GM21515 (cell line): ENCODE results near the gene CLEC14A.

Experiments
- ATAC-seq: cut with Tn5 transposase; IDR thresholded peaks from one replicate; pipeline ENCODE4 v1.9.1; 2021; ENCODE audit not compliant: unreplicated experiment

Gene CLEC14A, protein sequence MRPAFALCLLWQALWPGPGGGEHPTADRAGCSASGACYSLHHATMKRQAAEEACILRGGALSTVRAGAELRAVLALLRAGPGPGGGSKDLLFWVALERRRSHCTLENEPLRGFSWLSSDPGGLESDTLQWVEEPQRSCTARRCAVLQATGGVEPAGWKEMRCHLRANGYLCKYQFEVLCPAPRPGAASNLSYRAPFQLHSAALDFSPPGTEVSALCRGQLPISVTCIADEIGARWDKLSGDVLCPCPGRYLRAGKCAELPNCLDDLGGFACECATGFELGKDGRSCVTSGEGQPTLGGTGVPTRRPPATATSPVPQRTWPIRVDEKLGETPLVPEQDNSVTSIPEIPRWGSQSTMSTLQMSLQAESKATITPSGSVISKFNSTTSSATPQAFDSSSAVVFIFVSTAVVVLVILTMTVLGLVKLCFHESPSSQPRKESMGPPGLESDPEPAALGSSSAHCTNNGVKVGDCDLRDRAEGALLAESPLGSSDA

DNA sequence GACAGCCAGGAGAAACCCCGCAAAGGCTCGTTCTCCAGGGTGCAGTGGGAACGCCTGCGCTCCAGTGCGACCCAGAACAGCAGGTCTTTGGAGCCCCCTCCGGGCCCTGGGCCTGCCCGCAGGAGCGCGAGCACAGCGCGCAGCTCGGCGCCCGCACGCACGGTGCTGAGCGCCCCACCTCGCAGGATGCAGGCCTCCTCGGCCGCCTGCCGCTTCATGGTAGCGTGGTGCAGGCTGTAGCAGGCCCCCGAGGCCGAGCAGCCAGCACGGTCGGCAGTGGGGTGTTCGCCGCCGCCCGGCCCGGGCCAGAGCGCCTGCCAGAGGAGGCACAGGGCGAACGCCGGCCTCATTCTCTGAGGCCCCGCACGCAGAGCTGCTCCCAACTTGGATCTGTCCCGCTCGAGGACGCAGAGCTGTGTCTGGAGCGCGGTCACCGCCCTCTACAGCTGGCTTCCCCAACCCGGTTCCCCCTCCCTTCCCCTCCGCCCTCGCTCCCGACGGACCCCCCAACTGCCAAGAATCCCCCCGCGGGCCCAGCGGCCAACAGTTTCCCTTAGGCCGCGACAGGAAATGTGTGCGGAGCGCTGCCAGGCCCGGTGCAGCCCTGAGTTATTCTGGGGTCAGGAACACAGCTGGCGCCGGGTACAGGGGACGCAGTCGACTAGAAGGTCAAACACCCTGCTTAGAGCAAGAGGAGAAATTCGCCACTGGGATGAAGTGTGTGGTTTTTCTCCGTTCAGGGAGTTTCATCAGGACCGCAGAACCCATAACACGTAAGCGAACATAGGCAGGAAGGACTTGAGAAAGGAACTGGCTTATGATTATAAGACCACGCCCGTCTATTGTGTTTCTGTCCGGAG lies at the start of gene CLEC14A:
CLEC14A (minus strand) TSS at position 421 of the 860 bp plus-strand sequence; CDS start at position 350, 71 bp downstream.
- no peak for ATAC-seq

DNA sequence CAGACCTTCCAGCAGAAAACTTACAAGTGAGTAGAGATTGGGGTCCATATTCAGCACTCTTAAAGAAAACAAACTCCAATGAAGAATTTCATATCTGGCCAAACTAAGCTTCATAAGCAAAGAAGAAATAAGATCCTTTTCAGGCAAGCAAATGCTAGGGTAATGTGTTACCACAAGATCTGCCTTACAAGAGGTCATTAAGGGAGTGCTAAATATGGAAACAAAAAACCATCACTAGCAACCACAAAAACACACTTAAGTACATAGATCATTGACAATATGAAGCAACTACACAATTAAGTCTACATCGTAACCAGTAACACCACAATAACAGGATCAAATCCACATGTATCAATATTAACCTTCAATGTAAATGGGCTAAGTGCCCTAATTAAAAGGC lies 47.1 kb upstream of the CLEC14A start:
- ATAC-seq: no peak

DNA sequence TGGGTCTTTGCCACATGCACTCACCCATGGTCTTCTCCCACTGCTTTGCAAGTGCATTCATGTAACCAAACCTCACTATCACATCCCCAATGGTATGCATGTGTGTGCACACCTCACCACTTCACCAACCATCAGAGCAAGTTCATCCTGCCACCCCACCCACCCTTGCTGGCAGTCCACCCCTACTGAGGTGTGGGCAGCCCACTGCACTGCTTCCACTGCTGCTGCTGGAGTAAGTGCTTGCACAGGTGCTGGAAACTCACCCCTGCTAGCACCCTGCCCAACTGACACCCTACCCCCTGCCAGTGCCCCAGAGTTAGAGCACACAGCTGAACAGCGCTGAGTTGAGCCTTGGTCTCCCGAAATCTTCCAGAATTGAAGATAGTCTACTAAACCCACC lies 46.1 kb upstream of the CLEC14A start:
- no peak for ATAC-seq

DNA sequence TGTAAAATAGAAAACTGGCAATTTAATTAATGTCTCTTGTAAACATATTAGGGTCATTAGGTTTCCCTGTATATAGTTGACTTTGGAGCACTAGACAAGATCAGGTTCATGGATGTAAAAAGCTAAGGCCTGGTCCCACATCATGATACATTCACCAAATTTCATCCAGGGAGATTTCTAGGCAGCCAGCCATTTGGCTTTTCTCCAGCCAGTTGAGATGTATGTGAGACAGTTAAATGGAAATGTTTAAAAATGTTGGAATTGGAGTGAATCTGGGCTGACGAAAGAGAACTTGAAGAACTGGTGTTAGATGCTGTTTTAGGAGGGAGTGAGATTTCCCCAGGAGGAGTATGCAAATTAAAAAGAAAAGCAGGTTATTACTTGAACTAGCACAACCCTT lies 41.8 kb upstream of the CLEC14A start:
- ATAC-seq: no peak

DNA sequence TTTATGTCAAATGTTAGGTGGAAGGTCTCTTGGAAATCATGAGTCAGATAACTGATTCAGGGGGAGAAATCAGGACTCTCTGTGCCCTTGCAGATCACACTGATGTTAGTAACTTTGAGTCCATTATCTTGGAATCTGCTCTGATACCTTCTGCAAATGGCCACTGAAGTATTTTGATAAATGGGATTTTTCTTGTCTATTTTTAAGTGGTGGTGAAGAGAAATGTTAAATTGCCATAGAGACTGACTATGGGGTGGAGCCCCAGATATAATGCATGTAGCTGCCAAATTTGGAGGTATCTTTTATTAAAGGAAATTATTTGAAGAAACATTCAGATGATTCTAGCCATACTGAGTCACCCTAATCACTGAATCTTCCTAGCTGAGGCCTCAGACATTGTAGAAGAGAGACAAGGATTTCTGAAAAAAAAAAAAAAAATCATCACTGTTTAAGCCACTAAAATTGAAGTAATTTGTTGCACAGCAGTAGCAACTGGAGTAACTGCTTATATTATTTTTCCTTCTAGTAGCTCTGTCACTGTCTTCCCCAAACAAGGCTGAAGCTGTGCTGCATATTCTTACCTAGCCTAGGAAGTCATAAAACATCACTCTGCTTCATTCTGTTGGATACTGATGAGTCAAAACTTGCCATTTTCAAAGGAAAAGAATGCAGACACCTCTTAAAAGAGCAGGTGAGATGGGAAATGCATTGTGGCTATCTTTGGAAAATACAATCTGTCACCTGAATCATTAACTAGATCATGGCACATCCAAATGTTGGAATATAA lies 36.0 kb upstream of the CLEC14A start:
- ATAC-seq: no peak

DNA sequence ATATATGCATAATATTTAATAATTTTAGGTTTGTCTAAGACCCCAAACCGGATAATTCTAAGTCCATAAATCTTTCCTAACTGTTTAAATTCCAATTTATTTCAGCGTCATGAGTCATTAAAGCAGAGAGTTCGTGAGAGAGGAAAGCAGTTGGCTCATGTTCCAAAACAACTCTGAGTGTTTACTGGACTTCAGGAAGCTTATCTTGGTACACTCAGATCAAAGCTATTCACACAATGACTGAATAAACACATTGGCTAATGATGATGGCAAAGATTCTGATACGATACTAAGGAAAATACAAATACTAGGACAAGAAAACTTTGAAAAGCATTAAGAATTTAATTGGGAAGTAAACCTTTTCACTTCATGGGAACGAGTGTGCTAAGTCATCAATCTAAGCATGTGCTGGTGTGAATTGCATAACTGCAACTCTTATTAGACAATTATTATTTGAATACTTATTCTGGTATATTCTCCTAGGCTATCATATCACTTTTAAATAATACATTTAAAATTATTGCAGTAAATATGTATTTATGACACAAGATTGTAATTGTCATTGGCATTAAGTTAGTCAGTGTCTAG lies 34.8 kb upstream of the CLEC14A start:
- ATAC-seq: no peak

DNA sequence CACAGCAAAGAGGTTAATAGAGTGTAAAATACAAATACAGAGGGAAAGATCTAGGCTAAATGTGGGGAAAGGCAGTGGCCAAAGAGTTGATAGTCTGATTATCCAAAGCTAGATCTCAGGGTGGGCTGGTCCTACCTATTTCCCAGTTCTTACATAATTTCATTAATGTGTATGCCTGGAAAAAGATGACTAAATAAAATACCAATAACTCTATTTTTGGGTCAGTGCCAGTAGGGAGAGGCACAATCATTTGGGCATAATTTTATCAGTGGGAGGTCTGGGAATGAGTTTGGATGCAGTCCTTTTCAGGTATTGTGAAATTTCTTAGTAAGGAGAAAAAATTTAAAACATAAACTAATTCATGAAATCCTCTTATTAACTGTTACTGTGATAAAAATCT lies 30.6 kb upstream of the CLEC14A start:
- no peak for ATAC-seq

DNA sequence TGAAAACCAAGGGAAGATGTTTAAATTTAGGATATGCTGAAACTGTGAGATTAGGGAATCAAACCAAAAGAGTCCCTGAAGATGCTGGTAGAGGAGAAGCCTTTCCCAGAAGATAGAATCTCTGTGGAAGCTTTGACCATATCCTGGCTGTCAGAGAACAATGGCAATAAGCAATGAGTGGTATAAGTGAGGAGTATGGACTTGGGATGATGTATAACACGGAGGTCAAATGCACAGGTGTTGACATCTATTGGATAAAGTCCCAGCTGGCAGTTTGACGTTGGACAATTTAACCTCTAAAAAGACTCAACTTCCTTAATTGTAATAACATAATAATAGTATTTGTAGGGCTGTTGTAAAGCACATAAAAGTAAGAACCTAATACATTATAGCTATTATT lies 30.1 kb upstream of the CLEC14A start:
- ATAC-seq: no peak

DNA sequence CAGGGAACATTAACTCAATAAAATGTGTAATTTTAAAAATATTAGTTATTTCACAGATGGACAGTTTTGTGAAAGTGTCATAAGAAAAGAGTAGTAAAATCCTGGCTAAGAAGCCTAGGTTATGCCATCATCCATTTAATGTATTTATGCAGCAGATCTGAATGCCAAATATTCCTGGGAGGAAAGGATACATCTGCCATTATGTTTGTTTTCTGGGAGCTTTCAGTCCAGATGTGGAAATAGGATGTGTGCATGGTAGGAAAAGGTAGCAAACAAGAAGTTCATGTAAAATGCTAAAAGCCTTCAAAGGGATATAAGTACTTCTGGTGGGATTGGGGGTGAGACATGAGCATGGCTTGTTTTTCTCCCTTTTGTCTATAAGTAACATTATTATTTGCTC lies 27.0 kb upstream of the CLEC14A start:
- no peak for ATAC-seq

DNA sequence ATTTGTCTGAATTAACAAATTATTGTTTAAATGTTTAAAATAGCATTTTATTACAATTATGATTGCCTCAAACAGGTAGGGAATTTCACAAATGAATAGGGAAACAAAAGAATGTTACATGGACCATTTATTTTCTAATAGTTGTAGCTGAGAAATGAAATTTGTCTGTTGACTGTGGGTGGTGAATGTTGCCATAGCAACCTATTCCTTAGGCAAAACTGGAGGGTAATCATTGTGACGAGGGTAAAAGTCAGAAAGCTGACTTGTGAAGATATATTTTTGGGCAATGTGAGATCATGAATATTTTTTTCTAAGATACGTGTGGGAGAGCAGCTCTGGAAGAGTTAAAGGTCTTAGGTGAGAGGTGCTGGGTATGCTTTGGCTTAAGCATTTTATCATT lies 24.2 kb upstream of the CLEC14A start:
- ATAC-seq: no peak

DNA sequence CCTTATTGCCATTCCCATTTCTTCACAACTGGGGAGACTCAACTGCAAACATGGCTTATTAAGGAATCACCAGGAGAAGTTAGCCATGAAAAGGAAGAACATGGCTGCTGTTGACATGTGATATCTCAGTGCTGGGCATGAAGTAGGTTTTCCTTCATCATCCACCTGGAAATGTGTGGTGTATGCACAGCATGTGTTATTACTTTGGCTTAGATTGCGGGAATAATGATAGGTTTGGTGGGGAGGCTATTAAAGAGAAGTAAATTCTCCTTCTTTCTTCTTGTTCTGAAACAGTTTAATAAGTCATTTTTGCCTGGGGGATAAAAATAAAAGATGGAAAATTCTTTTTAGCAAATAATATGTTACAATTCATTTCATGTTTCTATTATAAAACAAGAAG lies 23.7 kb upstream of the CLEC14A start:
- ATAC-seq: no peak

DNA sequence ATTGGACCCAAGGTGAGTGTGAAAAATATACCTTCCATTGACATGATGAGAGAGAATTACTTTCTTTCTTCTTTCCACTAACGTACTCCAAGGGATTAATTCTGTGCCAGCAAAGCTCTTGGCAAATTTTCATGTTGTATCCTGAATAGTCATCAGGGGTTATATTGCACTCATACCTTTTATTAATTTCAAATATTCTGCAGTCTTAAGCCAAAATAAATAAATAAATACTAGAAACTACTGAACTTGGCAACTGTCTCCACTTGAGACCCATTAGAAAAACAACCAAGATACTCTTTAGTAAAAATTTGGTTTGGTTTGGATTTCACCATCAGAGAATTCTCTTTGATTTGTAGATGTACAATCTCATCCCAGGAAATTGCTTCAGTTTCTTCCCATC lies 22.1 kb upstream of the CLEC14A start:
- ATAC-seq: no peak

DNA sequence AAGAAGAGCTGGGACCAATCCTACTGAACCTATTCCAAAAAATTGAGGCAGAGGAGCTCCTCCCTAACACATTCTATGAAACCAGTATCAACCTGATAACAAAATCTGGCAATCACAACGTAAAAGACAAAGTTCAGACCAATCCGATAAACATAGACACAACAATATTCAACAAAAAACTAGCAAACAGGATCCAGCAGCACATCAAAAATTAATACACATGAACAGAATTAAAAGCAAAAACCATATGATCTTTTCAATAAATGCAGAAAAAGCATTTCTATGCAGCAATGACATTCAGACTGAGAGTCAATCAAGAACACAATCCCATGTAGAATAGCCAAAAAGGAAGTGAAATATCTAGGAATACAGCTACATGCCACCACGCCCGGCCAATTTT lies 7.0 kb upstream of the CLEC14A start:
- ATAC-seq: no peak

DNA sequence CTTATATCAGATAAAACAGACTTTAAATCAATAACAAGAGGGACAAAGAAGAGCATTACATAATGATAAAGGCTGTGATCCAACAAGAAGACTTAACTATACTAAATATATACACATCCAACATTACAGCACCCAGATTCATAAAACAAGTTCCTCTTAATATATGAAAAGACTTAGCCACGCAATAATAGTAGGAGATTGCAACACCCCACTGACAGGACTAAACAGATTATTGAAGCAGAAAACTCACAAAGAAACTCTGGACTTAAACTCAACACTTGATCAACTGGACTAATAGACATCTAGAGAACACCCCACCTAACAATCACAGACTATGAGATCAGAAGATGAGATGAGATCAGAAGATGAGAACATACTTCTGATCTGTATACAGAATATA lies 5.7 kb upstream of the CLEC14A start:
- ATAC-seq: no peak

DNA sequence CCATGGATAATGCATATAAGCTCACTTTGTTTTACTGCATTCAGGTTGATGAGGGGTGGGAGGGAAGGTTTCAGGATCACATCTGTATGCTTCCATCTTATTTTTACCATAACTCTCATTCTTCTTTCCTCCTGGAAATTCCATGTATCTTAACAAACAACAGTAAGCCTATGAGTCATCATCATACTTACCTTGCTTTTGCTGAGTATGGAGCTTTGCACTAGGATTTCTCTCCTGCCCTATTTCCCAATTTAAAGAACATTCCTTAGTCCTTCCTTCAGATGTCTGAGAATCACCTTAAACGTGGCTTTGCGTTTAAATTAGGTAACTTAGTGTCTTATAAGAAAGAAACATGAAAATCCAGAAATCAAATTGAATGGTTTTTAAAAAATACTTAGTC lies 1.6 kb upstream of the CLEC14A start:
- ATAC-seq: no peak

DNA sequence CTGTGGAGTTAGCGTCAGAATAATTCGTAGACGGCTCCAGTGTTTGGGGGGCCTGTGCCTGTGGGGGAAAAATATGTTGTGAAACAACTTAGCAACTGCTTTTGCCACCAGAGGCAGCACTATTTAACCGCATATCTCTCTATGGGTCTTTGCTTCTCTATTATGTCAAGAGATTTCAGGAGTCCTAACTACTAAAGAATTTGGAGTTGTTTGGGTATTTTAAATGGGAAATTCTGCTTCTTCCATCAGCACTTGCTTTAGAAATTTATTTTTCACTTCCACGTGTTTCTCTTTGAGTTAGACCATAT lies 594 bp upstream of the CLEC14A start:
- no peak for ATAC-seq

DNA sequence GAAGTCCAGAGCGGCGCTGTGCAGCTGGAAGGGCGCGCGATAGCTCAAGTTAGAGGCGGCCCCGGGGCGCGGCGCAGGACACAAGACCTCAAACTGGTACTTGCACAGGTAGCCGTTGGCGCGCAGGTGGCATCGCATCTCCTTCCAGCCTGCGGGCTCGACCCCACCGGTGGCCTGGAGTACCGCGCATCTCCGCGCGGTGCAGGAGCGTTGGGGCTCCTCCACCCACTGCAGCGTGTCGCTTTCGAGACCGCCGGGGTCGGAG lies 553 bp downstream of the CLEC14A start:
- no peak for ATAC-seq

DNA sequence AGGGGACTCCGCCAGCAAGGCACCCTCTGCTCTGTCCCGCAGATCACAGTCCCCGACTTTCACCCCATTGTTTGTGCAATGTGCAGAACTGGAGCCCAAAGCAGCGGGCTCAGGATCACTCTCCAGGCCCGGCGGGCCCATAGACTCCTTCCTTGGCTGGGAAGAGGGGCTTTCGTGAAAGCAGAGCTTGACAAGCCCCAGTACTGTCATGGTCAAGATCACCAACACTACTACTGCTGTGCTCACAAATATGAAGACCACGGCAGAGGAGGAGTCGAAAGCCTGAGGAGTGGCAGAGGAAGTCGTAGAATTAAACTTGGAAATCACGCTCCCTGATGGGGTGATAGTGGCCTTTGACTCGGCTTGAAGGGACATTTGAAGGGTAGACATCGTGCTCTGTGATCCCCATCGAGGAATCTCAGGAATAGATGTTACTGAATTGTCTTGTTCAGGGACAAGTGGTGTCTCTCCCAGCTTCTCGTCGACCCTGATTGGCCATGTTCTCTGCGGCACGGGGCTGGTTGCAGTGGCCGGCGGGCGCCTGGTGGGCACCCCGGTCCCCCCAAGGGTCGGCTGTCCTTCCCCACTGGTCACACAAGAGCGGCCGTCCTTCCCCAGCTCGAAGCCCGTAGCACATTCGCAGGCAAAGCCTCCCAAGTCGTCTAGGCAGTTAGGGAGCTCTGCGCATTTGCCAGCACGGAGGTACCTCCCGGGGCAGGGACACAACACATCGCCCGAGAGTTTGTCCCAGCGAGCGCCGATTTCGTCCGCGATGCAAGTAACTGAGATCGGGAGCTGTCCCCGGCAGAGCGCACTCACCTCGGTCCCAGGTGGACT lies 1.1 kb downstream of the CLEC14A start:
- no peak for ATAC-seq

DNA sequence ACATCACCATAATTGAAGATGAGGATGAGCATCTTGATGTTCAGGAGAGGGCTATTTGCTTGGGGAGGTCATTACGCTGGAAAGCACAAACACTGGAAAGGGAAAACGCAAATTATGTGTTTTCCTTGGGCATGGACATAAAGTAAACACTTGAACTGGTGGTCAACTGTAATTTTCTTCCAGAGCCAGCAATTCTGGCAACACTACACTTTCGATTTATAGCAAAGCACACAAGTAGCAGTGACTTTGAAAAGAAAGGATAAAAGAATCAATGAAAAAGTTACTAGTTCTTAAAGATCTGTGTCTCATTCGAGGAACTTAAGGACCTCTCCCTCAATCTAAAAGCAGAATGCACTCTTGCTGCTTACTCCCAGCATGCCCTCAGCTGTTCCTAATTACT lies 2.2 kb downstream of the CLEC14A start:
- ATAC-seq: no peak

DNA sequence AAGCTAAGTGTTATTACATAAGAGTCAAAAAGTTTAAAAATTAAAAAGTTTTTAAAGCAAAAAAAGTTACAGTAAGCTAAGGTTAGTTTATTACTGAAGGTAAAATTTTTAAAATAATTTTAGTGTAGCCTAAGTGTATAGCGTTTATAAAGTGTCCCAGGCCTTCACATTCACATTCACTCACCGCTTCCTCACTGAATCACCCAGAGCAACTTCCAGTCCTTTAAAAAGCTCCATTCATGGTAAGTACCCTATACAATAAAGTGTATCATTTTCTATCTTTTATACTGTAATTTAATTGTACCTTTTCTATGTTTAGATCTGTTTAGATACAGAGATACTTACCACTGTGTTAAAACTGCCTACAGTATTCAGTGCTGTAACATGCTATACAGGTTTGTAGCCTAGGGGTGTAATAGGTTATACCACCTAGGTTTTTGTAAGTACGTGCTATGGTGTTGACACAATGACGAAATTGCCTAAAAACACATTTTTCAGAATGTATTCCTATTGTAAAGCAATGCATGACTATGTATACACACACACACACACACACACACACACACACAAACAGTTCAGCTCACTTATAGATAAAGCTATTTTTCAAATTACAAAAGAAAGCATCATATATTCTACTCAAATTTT lies 3.7 kb downstream of the CLEC14A start:
- no peak for ATAC-seq
